HG03460 (cell line): ENCODE results near the gene DHRS3.

Experiments
- ATAC-seq: cut with Tn5 transposase; IDR thresholded peaks from one replicate; pipeline ENCODE4 v1.9.1; 2021; ENCODE audit not compliant: unreplicated experiment

DHRS3 gene

DNA sequence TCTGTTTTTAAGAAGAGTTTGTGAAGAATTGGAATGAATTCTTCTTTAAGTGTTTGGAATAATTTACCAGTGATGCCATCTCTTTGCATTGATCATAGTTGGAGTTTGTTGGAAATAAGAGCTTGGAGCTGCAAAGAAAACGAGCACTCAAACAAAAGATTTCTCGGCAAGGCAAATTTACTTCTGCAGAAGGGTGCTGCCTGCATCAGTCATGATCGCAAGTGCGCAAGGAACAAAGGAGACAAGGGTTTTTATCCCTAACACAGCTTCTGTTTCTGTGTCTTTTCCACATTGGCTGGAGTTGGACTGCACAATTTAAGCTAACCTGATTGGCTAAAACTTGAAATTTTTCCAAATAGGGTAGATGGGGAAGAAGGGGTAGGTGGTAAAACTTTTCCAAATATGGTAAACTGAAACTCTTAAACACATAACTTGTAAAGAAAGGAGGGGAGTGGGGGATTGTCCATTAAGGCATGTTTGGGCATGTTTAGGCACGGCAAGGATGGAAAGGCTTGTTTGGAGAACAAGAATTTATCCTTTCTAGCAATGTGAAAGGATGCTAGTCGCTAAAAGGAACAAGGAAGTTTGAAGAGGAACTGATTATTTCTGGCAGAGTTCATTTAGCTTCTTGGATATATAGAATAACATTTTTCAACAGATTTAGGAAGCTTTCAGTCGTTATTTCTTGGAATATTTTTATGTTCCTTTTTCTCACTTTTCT is 22.4 kb upstream of the DHRS3 start:
- no peak for ATAC-seq

GRCh38 chr1:12637693-12638092 is 19.7 kb upstream of the DHRS3 start:
- ATAC-seq, result no peak

DNA sequence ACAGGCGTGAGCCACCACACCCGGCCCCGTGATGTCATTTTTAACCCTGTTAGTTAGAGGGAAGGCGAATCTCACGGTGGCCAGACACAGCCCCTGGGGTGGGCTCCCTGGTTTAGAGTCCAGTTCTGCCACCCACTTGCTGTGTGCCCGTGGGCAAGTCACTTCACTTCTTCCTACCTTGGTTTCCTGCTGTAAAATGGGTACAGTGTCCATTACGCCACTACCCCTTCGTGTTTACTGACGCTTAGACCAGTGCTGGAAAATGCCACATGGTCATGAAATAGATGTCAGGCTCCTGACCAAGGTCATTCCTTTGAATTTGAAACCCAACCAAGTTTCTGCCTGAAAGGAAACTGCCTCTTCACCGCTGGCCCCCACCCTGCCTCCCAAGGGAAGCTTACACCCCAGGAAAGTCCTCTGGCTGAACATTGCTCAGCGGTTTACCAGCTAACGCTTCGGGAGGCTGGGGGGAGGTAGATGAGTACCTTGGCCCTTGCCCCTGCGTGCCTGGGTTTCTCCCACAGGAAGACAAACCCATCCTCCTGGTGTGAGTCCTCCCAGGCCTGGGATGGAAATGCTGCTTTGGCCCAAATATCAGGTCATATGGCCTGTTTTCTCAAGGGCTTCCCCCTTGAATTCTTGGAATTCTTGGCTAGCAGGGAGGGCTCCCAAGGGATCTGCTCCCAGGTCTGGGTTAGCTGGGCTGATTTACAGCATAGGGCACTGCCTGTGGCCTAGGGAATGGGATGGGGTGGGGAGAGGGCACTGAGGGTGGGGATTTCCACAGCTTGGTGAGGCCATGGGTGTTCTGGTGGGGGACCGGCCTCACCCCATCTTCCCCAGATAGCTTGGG is 18.3 kb upstream of the DHRS3 start:
- ATAC-seq, result no peak

- ATAC-seq, result no peak
These were observed 16.7 kb upstream of the DHRS3 start for GRCh38 chr1:12634696-12635202.

GRCh38 chr1:12634156-12634555 is 16.1 kb upstream of the DHRS3 start:
- no peak for ATAC-seq

GRCh38 chr1:12631571-12631970 is 13.6 kb upstream of the DHRS3 start:
- no peak for ATAC-seq

DNA sequence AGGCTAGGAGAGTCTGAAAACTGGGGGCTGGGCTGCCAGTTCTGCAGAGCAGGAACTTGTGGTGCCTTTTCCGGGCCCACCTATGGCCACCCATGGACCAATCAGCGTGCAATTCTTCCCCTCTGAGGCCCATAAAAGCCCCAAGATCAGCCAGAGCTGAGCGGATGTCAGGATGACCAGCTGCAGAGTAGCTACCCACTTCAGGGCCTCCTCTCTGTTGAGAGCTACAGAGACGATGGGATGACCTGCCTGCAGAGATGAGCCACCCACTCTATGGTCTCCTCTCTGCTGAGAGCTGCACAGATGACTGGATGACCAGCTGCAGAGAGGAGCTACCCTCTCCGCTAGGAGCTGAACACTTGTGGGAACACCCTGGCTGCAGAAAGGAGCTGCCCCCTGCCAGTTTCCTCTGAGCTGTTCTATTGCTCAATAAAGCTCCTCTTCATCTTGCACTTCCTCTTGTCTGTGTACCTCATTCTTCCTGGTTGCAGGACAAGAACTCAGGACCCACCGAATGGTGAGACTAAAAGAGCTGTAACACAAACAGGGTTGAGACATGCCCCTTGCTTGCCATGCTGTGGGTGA is 13.0 kb upstream of the DHRS3 start:
- no peak for ATAC-seq

- ATAC-seq, result no peak
These were observed 12.2 kb upstream of the DHRS3 start for GRCh38 chr1:12629985-12630760.

- ATAC-seq, result no peak
These were observed 11.5 kb upstream of the DHRS3 start for GRCh38 chr1:12629511-12629956.

DNA sequence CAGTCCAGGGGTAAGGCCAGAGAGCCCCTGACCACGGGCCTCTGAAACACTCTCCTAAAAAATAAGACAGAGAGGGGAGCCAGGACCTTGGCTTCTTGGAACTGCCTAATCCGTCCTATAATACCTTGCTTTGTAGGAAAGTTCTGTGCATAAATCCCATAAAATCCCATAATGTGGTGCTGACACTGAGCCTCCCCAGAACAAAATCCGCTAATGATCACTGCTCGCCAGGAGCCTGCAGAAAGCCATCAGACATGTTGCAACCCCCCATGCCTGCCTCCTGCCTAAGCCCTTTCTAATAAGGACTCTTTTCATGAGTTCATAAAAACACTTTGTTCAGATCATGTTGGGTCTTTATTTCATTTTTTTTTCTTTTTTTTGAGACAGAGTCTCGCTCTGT is 9.3 kb upstream of the DHRS3 start:
- ATAC-seq, result no peak

GRCh38 chr1:12626888-12627287 is 8.9 kb upstream of the DHRS3 start:
- no peak for ATAC-seq

DNA sequence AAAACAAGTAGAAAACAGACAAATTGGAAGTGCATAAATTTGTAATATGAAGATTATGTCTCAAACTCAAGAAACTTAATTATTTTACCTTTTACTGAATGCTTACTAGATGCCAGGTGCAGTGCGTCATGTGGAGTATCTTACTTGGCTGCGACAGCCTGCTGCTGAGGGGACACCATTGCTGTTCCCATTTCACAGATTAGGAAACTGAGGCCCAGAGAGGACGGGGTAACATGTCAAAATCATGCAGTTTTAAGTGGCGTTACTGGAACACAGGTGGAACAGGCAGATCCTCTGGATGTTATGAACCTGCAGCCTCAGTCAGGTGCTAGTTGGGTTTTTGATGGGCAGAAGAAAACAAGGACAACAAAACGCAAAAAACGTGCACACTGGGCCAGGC is 7.3 kb upstream of the DHRS3 start:
- ATAC-seq, result no peak

DNA sequence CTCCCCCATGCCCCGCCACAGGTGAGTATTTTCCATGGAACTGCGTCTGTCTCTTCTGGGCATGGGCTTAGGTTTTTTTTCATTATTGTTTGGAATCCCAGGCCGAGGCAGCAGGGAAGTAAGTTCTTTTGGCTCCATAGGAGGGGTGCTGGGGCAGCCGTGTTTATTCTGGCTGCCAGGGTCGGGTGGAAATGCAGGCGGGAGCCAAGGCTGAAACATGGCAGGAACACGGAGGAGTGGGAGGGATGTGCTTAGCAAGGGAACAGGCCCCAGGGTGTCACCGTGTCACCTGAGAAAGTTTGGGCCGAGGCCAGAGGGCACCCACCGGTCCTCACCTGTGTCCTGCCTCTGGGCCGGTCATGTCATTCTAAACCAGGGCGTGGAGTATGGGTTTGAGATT is 4.5 kb upstream of the DHRS3 start:
- ATAC-seq, result no peak

DNA sequence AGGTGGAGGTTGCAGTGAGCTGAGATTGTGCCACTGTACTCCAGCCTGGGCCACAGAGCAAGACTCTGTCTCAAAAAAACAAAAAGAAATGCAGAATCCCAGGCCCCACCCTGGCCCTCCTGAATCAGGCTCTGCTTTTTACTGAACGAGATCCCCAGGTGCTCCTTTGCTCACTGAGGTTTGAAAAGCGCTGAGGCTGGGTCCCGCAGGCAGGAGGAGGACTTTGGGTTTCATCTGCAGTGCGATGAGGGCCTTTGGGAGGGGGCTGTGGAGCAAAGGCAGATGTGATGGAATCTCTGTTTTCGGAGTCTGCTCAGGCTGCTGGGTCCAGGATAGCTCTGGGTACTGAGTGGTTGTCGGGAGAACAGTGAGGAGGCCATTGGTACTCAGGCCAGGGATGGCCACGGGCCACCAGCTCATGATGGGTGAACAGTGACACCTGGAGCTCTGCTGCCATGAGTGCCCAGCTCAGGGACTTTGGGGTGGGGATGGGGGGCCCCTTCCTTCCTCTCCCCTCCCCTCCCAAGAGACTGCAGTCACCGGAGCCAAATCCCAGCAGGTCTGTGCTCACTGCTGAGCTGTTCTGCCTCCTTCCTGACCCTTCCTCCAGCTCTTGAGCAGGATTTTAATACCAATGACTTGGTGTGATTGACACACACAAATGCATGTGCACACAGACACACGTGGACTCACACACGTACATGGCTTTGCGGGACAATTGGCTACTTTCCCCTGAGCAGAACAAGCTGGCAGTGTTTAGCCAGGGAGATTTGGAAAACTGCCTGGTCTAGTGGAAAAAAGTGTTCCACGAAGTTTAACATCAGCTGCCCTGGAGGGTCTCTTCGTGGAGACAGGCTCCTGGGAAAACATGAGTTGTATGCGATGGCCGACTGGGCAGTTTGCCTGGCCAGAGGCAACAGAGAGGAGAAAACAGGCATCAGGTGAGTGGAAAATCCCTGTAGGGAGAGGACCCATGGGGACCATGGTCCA is 3.6 kb upstream of the DHRS3 start:
- ATAC-seq, result no peak

GRCh38 chr1:12620931-12621330 is 2.9 kb upstream of the DHRS3 start:
- ATAC-seq, result no peak

GRCh38 chr1:12620488-12620865 is 2.5 kb upstream of the DHRS3 start:
- no peak for ATAC-seq

DNA sequence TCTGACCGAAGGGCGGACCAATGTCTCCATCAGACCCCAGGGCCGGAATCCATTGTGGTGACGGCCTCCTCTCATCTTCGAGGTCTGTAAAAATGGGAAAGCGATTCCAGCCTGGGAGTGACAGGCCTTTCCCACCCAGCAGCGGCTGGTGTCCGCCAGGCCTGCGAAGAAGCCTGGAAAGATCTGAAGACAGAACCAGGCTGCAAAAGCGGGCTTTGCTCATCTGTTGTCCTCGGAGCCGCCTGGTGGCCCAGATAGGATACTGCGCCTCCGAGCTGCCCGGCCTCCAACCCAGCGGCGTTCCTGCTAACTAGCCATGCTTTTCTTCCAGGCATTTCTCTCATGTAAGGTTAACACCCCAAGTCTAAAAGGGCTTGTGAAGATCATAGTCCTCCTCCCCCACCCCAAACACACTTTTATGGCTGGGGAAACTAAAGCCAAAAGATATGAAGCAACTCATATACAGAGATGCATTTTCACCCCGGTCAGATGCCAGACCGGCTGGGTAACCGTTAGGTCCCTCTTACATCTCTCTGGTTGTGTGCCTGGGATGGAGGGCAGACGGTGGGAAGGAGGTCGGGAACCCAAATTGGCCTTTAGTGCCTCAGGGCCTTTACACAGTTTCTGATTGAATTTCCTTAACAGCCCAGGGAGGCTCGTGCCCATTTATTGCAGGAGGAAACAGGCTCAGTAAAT is 1.9 kb upstream of the DHRS3 start:
- no peak for ATAC-seq

DNA sequence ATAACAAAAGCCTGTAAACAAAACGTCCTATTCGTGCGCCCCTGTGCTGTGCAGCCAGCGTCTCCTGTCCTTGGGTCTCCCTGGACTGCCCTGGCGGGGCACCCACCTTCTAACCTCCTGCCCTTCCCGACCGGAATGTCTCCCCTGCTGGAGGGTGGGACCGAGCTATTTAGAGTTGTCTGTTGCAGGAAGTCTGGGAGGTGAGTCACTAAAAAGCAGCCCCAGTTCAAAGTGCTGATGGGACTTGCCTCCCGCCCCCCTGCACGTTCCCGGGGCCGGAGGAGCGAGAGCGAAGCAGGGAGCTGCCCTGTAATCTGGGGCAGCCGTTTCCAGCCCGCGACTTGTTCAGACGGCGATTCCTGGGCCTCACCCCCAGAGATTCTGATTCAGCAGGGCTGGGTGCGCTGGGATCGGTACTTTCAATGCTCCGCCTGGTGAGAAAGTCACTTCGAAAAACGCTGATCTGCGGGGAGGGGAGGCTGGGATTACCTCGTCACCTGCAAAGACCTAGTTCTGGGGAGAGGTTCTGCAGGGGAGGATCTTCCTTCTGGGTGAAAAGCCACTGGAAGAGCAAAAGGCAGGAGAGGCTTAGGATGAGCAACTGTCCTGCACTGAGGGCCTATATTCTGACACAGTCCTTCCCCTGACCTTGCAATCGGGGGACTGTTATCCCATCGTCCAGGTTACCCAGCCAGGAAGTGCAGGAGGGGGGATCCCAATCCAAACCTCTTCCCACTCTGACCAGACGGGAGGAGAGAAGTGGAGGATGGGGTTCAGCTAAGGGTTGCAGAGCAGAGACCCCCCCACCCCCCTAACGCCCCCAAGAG is 1.2 kb upstream of the DHRS3 start:
- no peak for ATAC-seq

- no peak for ATAC-seq
These were observed 603 bp upstream of the DHRS3 start for GRCh38 chr1:12618661-12618964.
